Vagina (tissue), 2 donors: ENCODE data around the gene AFAP1.

Source experiments
- POLR2AphosphoS5 ChIP-seq, 2 donors: sonication (generic); formaldehyde crosslinking; IDR thresholded peaks; one replicate each; pipeline ENCODE4 v1.9.0; 2017; ENCODE audit warnings: antibody characterized with exemption in 2 of 2, mild to moderate bottlenecking in 2 of 2, low read depth in 1 of 2; ENCODE audit not compliant: insufficient read depth in 1 of 2
- TF ChIP-seq, protein P1 (sequence below), 3 experiments: fragments of 450-650 bp in 2 of 3; fragments of 200-600 bp in 1 of 3; sonication (generic) in 1 of 3; IDR thresholded peaks; one replicate each; pipeline ENCODE4 v1.5.1; 2017 to 2019; ENCODE audit warnings: antibody characterized with exemption in 3 of 3, mild to moderate bottlenecking in 2 of 3, moderate library complexity in 2 of 3

- TF ChIP-seq POLR2AphosphoS5 (IDR thresholded peaks at IDR 0.05; ENCODE audit: insufficient read depth in 1 of 2, low read depth in 1 of 2): no peak
- TF ChIP-seq, protein P1, sequence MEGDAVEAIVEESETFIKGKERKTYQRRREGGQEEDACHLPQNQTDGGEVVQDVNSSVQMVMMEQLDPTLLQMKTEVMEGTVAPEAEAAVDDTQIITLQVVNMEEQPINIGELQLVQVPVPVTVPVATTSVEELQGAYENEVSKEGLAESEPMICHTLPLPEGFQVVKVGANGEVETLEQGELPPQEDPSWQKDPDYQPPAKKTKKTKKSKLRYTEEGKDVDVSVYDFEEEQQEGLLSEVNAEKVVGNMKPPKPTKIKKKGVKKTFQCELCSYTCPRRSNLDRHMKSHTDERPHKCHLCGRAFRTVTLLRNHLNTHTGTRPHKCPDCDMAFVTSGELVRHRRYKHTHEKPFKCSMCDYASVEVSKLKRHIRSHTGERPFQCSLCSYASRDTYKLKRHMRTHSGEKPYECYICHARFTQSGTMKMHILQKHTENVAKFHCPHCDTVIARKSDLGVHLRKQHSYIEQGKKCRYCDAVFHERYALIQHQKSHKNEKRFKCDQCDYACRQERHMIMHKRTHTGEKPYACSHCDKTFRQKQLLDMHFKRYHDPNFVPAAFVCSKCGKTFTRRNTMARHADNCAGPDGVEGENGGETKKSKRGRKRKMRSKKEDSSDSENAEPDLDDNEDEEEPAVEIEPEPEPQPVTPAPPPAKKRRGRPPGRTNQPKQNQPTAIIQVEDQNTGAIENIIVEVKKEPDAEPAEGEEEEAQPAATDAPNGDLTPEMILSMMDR (IDR thresholded peaks at IDR 0.05): no peak
These were observed 65.8 kb downstream of the AFAP1 start for GRCh38 chr4:7873881-7874280.
